ENCODE measurements around the gene OR6T1. TPM values are rescaled to one million over a fixed set of nuclear protein-coding genes. Genes with fewer than 3 reads are reported as not detected.

Gene OR6T1
- total and polyA plus RNA-seq, 9 of the 15 experiments (the other 6 are each of a cell fraction or from before 2014, with no cell fraction given) = not detected

DNA sequence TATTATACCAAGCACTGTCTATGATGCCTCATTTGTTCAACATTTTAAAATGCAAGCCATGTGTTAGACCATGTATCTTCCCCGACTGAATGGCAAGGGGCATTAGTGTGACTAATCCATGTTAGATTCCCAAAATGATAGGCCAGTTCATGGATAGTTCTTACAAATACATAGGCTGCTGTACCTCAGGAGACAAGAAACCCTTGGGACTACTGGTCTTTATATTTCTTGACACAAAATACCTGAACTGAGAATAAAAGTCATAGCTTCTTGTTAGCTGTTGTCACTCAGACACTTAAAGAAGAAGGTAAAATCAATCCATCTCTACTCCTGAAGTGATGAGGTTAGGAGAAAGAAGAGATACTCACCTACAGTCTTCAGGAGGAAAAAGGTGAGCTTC is 41.8 kb downstream of the OR6T1 start, which contains the start of gene OR8D4:
TSS of gene OR8D4 (plus strand) at position 301 of the 400 bp plus-strand sequence. CDS start 4,265 bp downstream, outside the sequence.
- no peak for ATAC-seq
- Histone ChIP-seq H3K9me3 (replicated peaks; ENCODE audit: control insufficient read depth, insufficient read depth, low read depth, low read length) (no peaks in the 10 kb centered on the region), H3K9ac (ENCODE audit: insufficient read depth in 1 of 2, low read depth in 2 of 2, low read length in 2 of 2) (no peak within 1 kb of the TSS), H3K27me3 (ENCODE audit: control insufficient read depth in 2 of 2, insufficient read depth in 2 of 2, low read length in 2 of 2) (no peaks in the 10 kb centered on the region), H3K36me3 (ENCODE audit: control insufficient read depth, insufficient read depth, low read length) (no peaks in the 10 kb centered on the region), H3K9me1 (ENCODE audit: control insufficient read depth, insufficient read depth, low read length) (no peaks in the 10 kb centered on the region), H3K27ac (ENCODE audit: extremely low read depth, low read depth, low read length) (no peak within 1 kb of the TSS), H3K4me3 (no peak within 1 kb of the TSS), H4K20me1 (replicated peaks; ENCODE audit: control insufficient read depth, insufficient read depth, low read length) (no peaks in the 10 kb centered on the region), H2AFZ (ENCODE audit: low read depth, low read length) (no peak within 1 kb of the TSS), H3K4me1 (replicated peaks in 1 of 2; ENCODE audit: control insufficient read depth in 2 of 2, insufficient read depth in 2 of 2, low read length in 2 of 2) (no peaks in the 10 kb centered on the region), H3K4me2 (ENCODE audit: insufficient read depth, low read length) (no peak within 1 kb of the TSS), H3K79me2 (ENCODE audit: control insufficient read depth, insufficient read depth, low read length) (no peaks in the 10 kb centered on the region)
- FAIRE-seq = no peak
- in situ Hi-C loops (cut with MboI) = no loop called here
- TF ChIP-seq TAF1 (IDR thresholded peaks at IDR 0.05; ENCODE audit: control insufficient read depth, extremely low read depth, insufficient read depth, low read length, severe bottlenecking) (no peak), YY1 (IDR thresholded peaks at IDR 0.05; ENCODE audit: borderline replicate concordance in 1 of 3, control insufficient read depth in 1 of 3, extremely low read depth in 1 of 3, insufficient read depth in 3 of 3, insufficient read length in 1 of 3, insufficient replicate concordance in 2 of 3, low read depth in 1 of 3, low read length in 2 of 3) (no peak), HNRNPH1 (optimal IDR thresholded peaks at IDR 0.05; ENCODE audit: low read depth, low read length) (no peak), ZNF76 (CRISPR knock-in tag; IDR thresholded peaks at IDR 0.05; ENCODE audit: borderline replicate concordance) (no peak), POLR2AphosphoS5 (IDR thresholded peaks at IDR 0.05; ENCODE audit: control insufficient read depth, insufficient read depth, low read depth, low read length) (no peak), KLF10 (CRISPR knock-in tag; IDR thresholded peaks at IDR 0.05) (no peak), DIDO1 (tag; IDR thresholded peaks at IDR 0.05; ENCODE audit: low read depth) (no peak), NEUROD1 (IDR thresholded peaks at IDR 0.05; ENCODE audit: borderline replicate concordance, low read depth, low read length, partially characterized antibody) (no peak), SRF (CRISPR knock-in tag; IDR thresholded peaks at IDR 0.05) (no peak), CHD2 (IDR thresholded peaks at IDR 0.05; ENCODE audit: low read depth, low read length) (no peak), SRSF3 (IDR thresholded peaks at IDR 0.05; ENCODE audit: insufficient read depth, low read length) (no peak), ZFP91 (CRISPR knock-in tag; IDR thresholded peaks at IDR 0.05) (no peak)
- TF ChIP-seq, protein P1, sequence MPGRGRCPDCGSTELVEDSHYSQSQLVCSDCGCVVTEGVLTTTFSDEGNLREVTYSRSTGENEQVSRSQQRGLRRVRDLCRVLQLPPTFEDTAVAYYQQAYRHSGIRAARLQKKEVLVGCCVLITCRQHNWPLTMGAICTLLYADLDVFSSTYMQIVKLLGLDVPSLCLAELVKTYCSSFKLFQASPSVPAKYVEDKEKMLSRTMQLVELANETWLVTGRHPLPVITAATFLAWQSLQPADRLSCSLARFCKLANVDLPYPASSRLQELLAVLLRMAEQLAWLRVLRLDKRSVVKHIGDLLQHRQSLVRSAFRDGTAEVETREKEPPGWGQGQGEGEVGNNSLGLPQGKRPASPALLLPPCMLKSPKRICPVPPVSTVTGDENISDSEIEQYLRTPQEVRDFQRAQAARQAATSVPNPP (IDR thresholded peaks at IDR 0.05; ENCODE audit: borderline replicate concordance, insufficient read depth, insufficient read length) = no peak
- 0% methylated on average over 1 of the region's 1 CpG for WGBS (ENCODE audit: insufficient coverage, low coverage, missing lambda C conversion rate)
- DNase-seq (ENCODE audit: extremely low read depth in 1 of 4, low spot score in 3 of 4) = no peak
- POLR2A ChIA-PET = interaction anchor here (0.6 kb wide), 1 partner anchor 16 kb away, joined by 3 read pairs; no protein-coding TSS in a partner anchor
- no TSS peak for BruUV-seq (replicated peaks)
- intact Hi-C loops (cut with micrococcal nuclease) = no loop called here
- CTCF ChIA-PET (ENCODE audit: low intra/inter-chr PET ratio) = no interaction called here

Data from K562 (cell line).